MM.1S (cell line): ENCODE measurements around the gene TMTC2.

ENCODE experiments used
- EZH2 ChIP-seq: fragments of 300-600 bp; sonication (generic); optimal IDR thresholded peaks from 2 replicates; pipeline ENCODE3; 2017; ENCODE audit warnings: low read depth, mild to moderate bottlenecking, antibody characterized with exemption, low read length, mixed read lengths
- TF ChIP-seq, protein P1 (sequence below): fragments of 300-600 bp; sonication (generic); IDR thresholded peaks from 2 replicates; pipeline ENCODE4 v1.5.1; 2016; ENCODE audit warnings: antibody characterized with exemption, low read length, mixed read lengths

DNA sequence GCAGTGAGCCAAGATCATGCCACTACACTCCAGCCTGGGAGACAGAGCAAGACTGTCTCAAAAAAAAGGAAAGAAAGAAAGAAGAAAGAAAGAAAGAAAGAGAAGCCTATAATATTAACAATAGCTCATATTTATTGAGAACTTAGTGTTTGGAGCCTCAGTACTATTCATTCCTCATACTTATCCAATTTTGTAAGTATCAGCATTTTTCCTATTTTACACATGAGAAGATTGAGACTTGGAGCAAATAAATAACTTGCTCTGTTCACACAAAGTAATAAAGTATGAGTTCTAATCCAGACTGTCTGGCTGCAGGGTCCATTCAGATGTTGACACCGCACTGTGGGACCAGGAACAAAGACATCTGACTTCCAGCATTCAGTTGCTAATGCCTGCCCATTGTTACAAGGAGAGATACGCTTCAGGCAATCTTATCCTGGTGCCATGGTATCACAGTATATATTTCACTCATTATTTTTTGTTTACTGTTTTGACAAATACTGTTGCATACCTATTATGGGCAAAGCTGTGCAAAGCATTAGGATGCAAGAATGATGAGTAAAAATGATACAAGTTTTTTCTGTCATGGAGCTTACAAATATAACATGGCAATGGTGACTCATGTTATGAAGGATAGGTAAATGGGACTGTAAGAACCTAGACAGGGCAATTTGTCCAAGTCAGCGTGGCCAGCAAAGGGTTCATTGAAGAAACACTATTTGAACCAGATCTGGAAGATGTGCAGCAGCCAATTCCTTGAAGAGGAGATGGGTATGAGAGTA, 21.4 kb upstream of the TMTC2 start:
- TF ChIP-seq, protein P1, sequence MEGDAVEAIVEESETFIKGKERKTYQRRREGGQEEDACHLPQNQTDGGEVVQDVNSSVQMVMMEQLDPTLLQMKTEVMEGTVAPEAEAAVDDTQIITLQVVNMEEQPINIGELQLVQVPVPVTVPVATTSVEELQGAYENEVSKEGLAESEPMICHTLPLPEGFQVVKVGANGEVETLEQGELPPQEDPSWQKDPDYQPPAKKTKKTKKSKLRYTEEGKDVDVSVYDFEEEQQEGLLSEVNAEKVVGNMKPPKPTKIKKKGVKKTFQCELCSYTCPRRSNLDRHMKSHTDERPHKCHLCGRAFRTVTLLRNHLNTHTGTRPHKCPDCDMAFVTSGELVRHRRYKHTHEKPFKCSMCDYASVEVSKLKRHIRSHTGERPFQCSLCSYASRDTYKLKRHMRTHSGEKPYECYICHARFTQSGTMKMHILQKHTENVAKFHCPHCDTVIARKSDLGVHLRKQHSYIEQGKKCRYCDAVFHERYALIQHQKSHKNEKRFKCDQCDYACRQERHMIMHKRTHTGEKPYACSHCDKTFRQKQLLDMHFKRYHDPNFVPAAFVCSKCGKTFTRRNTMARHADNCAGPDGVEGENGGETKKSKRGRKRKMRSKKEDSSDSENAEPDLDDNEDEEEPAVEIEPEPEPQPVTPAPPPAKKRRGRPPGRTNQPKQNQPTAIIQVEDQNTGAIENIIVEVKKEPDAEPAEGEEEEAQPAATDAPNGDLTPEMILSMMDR: no peak
- no peak for TF ChIP-seq EZH2
